Erythroblast (primary cell): ENCODE measurements around the gene ADGRD1.

ENCODE experiments used
- DNase-seq, 2 experiments: peaks; one replicate each; lab custom pipeline; 2025; lab: John Stamatoyannopoulos, UW
- GATA1 ChIP-seq: IDR thresholded peaks from 2 replicates; pipeline ENCODE4 v1.6.1; 2011; ENCODE audit warnings: low read depth, mild to moderate bottlenecking, control low read depth, low read length, moderate library complexity
- POLR2A ChIP-seq: IDR thresholded peaks from 2 replicates; pipeline ENCODE4 v1.6.1; 2011; ENCODE audit warnings: mild to moderate bottlenecking, low read length

ADGRD1 gene

DNA sequence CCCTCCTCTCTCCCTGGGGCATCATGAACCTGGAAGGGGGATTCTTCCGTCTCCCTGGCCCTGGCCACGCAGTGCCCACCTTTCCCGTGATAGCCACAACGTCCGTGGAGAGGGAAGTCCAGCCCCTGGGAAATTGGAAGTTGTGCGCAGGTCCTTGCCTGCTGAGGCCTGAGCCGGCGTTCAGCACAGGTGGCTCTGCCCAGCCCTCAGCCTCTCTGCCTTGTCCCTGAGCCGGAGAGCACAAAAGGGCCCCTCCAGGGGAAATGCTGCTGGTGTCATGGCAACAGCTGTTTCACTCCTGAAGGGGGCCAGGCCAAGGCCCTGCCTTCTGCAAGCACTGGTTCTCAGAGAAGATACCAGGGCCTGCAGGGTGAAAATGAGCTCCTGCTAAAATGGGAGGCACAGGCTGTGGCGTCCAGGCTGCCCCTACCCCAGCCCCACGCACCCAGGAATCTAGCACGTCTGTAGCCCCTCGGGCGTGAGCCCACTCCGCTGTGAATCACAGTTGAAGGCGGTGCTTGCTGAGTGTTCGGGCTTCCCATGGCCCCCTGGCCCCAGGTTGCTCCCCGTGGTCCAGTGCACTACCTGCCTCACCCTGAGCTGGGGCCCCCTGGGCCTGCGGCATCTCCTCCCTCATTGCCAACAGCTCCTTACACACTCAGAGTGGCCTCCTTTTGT lies 149.4 kb downstream of the ADGRD1 start:
- TF ChIP-seq GATA1, result no peak
- TF ChIP-seq POLR2A, result no peak
- DNase-seq, result no peak

DNA sequence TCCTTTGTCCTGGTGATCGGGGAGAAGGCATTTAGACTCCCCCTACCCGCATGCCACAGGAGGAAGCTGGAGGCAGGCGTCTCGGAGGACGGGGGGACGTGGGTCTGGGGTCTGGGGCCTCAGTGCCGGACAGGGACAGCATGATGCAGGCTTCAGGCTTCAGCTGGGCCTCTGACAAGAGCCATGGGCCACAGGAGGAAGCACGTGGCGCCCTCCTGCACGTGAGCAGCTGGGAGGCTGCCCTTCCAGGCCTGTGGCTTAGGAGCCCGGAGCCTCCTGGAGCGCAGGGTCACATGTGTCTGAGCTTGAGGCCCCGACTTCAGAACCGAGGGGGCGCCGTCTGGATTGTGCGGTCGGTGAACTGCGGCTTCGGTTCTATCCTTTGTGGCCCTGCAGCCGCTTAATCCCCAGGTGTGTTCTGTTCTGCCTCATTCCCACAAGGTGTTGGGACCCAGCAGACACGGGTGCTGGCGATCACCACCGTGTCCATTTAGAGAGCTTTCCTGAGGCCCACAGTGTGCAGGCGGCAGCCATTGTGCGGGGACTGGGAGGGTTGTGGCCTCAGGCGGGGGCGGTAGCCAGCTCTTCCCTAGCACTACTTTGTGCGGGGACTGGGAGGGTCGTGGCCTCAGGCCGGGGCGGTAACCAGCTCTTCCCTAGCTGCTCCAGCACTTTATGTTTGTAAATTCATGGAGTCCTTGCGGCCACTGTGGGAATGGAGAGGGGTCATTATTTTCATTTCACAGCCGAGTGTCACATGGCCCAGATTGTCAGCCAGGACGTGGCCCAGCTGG lies 150.2 kb downstream of the ADGRD1 start:
- TF ChIP-seq POLR2A (no peak), GATA1 (no peak)
- DNase-seq, result no peak

DNA sequence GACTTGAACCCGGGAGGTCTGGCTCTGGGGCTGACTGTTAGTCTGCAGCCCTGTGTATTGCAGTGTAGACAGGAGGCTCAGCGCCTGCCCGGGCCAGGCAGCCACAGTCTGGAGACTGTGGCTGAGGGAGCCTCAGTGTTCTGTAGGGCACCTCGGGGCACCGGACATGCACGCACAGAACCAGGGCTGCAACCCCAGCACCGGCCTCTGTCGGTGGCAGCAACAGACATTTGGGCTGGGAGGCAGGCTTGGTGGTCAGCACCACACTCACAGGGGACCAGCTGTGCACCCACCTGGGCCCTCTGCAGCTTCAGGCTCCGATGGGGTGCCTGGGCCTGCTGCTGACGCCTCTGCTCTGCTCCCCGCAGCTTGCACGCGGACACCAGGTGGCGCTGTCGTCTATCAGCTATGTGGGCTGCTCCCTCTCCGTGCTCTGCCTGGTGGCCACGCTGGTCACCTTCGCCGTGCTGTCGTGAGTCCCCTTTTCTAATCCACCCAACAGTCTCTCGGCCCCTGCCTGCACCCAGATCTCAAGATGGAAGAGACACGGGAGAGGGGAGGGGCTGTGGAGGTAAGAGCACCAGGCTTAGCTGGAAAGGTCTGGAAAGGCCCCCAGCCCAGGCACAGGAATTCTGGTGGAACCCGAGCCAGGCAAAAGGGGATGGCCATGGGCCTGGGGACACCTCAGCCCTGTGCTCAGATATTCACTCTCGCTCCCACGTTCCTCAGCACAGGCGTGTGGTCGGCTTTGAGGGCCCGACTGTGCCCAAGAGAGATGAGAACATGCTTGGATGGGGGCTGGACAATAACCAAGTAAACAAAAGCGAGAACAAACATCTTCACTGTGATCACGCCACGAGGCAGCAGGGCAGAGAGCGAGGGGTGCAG lies 151.0 kb downstream of the ADGRD1 start:
- TF ChIP-seq POLR2A (no peak), GATA1 (no peak)
- DNase-seq, result peak; percentile 66 to 81

DNA sequence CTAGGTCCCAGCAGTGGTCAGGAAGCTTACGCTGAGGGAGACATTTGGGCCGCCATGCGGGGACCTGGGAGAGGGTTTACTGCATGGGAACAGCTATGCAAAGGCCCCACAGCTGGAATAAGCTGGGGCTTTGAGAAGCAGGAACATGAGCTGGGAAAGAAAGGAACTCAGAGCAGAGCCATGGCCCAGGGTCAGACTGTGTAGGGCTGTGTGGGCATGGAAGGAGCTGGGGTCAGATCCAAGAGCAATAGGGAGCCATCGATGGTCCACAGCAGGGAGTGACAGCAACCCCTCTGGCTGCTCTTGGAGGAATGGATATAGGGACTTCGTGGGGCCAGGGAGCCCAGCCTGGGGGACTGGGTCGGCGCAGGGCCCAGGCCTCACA lies 151.6 kb downstream of the ADGRD1 start:
- no peak for TF ChIP-seq POLR2A
- no peak for TF ChIP-seq GATA1
- no peak for DNase-seq

DNA sequence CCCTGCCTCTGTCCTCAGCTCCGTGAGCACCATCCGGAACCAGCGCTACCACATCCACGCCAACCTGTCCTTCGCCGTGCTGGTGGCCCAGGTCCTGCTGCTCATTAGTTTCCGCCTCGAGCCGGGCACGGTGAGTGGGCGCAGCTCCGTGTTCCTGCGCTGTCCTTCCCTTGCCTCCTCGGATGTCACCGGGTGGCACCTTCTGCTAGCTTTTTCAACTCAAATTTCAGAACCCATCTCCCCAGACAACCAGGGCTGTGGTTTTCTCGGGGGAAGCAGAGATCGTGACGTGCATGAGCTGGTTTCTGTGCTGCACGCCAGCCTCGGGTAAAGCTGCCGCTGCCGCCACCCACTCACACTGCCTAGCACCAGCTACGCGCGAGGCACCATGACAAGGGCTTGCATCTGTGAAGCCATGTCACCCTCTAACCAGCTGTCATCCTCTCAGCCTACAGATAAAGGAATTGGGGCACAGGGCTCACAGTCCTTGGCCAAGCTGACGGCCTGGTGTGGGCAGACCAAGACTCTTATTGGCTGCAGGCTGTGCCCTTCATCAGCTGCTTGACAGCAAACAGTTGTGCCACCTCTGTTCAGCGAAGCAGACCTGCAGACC lies 152.1 kb downstream of the ADGRD1 start:
- no peak for DNase-seq
- no peak for TF ChIP-seq GATA1
- TF ChIP-seq POLR2A, result no peak

DNA sequence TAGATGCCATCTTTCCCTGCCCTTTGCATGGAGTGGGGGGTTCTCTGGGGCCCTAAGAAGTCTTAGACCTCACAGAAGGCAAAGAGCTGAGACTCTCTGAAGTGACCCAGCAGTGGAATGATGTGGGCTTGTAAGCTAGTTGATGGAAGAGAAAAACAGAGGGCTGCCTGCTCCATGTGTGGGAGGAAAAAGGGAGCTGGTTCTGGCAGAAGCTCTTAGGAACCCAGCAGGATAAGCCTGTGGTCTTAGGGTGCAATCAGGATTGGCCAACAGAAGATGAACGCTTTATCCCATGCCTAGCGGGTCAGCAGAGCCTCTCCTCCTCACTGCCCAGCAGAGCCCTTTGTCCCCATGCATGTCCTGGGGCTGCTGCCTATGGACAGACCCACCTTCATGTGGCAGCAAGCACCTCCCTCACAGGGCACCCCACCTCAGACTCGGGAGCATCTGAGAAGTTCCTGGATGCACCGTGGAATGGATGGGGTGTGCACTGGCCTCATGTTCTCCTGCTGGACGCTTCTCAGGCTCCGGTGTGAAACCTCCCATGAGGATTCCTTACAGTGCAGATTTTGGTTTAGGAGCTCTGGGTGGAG lies 152.7 kb downstream of the ADGRD1 start:
- TF ChIP-seq GATA1 (no peak), POLR2A (no peak)
- DNase-seq, result no peak

DNA sequence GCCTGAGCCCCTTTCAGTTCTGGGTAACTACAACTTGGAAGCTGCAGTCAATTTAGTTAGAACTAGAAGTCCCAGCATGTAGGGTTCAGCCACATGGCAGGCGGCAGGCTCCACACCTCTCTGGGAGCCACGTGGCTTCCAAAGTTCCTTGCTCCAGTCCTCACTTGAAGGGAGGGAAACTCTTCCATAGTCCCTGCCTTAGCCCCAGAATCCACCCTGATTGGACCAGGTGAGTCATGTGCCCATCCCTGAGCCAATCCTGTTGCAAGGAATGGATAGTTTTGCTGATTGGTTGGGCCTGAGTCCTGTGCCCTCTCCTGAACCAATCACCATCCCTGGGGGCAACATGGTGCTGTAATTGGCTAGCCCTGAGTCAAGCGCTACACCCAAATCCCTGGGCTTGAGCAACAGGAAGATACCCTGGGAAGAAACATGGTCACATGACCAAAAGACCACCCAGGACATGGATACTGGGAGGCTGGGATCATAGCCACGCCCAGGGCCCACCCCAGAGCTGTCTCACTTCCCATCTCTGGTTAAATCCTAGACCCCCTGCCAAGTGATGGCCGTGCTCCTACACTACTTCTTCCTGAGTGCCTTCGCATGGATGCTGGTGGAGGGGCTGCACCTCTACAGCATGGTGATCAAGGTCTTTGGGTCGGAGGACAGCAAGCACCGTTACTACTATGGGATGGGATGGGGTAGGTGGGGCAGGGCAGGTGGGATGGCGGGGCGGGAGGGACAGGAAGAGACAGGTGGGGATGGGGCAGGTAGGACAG lies 154.7 kb downstream of the ADGRD1 start:
- TF ChIP-seq POLR2A (no peak), GATA1 (no peak)
- DNase-seq, result peak in 1 of 2 experiments; percentile 6

DNA sequence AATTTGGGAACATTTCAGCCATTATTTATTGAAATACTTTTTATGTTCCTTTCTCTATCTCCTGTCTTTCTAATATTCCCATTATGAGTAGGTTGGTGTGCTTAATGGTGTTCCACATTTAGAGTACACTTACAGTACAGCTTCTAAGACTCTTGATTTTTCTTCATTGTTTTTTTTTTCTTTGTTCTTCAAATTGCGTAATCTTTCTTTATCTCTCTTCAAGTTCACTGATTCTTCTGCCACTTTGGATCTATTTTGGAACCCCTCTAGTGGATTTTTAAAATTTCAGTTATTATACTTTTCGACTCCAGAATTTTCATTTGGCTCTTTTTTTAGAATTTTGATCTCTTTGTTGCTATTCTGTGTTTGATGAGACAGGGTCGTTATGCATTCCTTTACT lies 157.7 kb downstream of the ADGRD1 start:
- DNase-seq, result no peak
- no peak for TF ChIP-seq GATA1
- no peak for TF ChIP-seq POLR2A

DNA sequence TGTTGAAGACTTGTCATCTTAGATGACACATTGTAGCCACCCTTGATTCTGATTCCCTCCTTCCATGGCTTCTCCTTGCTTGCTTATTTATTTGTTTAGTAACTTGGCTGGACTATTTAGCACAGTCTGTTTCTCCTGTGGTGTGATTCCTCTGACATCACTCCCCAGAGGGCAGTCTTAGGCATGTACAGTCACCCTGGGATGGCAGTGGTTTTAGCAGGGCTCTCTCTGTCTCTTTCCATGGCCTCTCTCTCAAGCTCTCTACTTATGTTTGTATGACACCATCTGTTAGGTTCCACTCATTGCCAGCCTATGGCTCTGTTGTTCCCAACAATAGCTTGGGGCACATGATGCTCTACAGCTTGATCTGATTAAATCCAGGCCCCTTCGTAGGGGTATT lies 158.3 kb downstream of the ADGRD1 start:
- TF ChIP-seq POLR2A, result no peak
- TF ChIP-seq GATA1, result no peak
- DNase-seq, result no peak

DNA sequence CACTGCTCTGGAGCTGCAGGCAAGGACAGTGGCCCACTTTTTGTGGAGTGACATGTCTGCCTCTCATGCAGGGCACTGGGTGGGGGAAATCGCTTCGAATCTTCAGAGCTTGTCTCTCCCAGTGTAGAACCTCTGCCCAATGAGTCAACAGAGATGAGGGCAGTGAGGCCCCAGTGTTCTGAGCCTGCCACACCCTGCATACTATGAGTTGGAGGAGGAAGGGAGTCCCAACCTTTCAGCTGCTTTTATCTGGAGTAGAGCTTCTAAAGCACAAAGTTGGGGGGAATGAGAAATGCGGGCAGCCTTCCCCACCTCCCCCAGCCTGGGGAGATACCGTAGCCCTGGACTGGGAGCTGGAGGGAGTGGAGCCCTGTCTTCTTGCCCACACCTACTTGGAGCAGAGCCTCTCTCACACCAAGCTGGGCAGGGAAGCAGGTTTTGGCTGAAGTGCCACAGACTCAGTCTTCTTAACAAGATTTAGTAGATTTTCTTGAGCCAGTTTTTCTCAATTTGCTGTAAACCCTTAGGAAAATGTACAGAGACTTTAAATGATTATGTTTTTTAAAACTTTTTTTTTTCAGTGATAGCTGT lies 159.1 kb downstream of the ADGRD1 start:
- TF ChIP-seq POLR2A, result no peak
- TF ChIP-seq GATA1, result no peak
- DNase-seq, result no peak

DNA sequence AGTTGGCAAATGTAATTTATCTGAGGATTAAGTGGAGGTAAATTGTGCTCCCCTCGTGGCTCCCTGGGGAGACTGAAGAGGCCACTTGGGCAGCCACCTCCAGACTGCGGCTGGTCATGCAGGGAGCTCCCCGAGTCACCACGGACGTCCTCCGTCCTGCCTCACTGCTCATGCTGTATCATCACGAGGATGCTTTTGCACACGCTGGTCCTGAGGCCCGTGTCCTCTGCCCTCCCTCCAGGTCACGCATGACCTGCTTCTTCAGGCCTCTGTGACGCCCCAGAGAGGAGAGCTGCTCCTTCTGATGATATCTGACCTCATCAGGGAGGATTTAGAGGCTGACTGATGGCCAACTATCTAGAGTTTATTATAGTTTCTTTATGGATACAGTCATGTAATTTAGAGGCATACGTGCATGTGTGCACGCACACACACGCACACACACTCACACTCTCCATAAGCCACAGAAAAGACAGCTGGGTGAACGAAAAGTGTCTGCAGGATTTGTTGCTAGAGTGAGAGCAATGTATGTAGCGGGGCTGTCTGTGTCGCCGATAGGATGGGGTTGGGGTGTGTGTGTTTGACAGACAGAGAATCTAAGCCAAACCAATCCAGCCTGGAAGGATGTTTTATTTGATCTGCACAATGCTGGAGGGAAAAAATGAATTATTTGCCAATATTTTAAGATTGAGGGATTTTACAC lies 160.0 kb downstream of the ADGRD1 start:
- DNase-seq, result no peak
- TF ChIP-seq POLR2A (no peak), GATA1 (no peak)

DNA sequence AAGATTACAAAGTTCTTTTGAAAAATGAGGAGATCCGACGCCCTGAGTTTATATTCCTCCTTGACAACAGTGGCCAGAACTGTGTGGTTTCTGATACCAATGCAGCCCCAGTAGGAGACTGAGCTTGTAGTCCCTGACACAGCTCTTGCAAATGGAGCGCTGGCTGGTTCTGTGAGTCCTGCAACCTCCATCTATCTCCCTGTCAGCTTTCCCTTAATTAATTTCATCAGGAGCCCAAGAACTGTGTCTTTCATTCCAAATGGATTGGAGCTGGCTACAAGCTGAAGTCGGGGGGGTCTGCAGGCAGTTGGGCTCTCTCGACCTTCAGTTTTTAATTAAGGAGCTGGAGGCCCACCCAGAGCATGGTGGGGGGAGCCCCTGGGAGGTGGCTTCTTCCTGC lies 160.6 kb downstream of the ADGRD1 start:
- no peak for TF ChIP-seq POLR2A
- no peak for TF ChIP-seq GATA1
- no peak for DNase-seq
